Cerebellar nuclear complex (tissue), 1 donor: ENCODE results near the gene SLC25A3.
"Not testable (repeated sequence)": the region's sequence is repeated elsewhere in the genome, so short reads cannot be mapped to it uniquely, and the experiment has no call there.

Experiments
- DNase-seq, 2 experiments: peaks; one replicate each; lab custom pipeline; 2025; lab: John Stamatoyannopoulos, UW

SLC25A3 gene

GRCh38 chr12:98593351-98594049 lies at the start of gene SLC25A3:
Gene SLC25A3 (plus strand): TSS chr12:98593686. CDS start chr12:98593979, 293 bp downstream.
- DNase-seq = peak; percentile 91

GRCh38 chr12:98543701-98544100 lies 49.8 kb upstream of the SLC25A3 start:
- no peak for DNase-seq

GRCh38 chr12:98544751-98545150 lies 48.7 kb upstream of the SLC25A3 start:
- no peak for DNase-seq

GRCh38 chr12:98549371-98550110 lies 43.9 kb upstream of the SLC25A3 start:
- DNase-seq = no peak

GRCh38 chr12:98551787-98552186 lies 41.7 kb upstream of the SLC25A3 start:
- no peak for DNase-seq

- DNase-seq = not testable (repeated sequence)
Measured at GRCh38 chr12:98558097-98558496, 35.4 kb upstream of the SLC25A3 start.

GRCh38 chr12:98559666-98560065 lies 33.8 kb upstream of the SLC25A3 start:
- no peak for DNase-seq

GRCh38 chr12:98561846-98562245 lies 31.6 kb upstream of the SLC25A3 start:
- DNase-seq = no peak

- no peak for DNase-seq
Measured at GRCh38 chr12:98572010-98572409, 21.5 kb upstream of the SLC25A3 start.

- no peak for DNase-seq
Measured at GRCh38 chr12:98574110-98574509, 19.4 kb upstream of the SLC25A3 start.

- DNase-seq = no peak
Measured at GRCh38 chr12:98575013-98575412, 18.5 kb upstream of the SLC25A3 start.

GRCh38 chr12:98576795-98577194 lies 16.7 kb upstream of the SLC25A3 start:
- not testable (repeated sequence) for DNase-seq

GRCh38 chr12:98578392-98578791 lies 15.1 kb upstream of the SLC25A3 start:
- no peak for DNase-seq

- DNase-seq = no peak
Measured at GRCh38 chr12:98578821-98579220, 14.7 kb upstream of the SLC25A3 start.

GRCh38 chr12:98579347-98579746 lies 14.1 kb upstream of the SLC25A3 start:
- no peak for DNase-seq

- no peak for DNase-seq
Measured at GRCh38 chr12:98579835-98580234, 13.7 kb upstream of the SLC25A3 start.

- no peak for DNase-seq
Measured at GRCh38 chr12:98580695-98581094, 12.8 kb upstream of the SLC25A3 start.

GRCh38 chr12:98581101-98581500 lies 12.4 kb upstream of the SLC25A3 start:
- DNase-seq = no peak

GRCh38 chr12:98582093-98582492 lies 11.4 kb upstream of the SLC25A3 start:
- no peak for DNase-seq

- DNase-seq = no peak
Measured at GRCh38 chr12:98587084-98587483, 6.4 kb upstream of the SLC25A3 start.

- no peak for DNase-seq
Measured at GRCh38 chr12:98591209-98591608, 2.3 kb upstream of the SLC25A3 start.

- no peak for DNase-seq
Measured at GRCh38 chr12:98592825-98593322, 612 bp upstream of the SLC25A3 start.
